Smooth muscle cell of the brain vasculature (primary cell): ENCODE measurements around the gene NOX5.

Experiments
- DNase-seq: peaks from one replicate; pipeline ENCODE4 v3.0.0-alpha.2; 2012; ENCODE audit warnings: low read depth, low spot score

Gene NOX5

DNA sequence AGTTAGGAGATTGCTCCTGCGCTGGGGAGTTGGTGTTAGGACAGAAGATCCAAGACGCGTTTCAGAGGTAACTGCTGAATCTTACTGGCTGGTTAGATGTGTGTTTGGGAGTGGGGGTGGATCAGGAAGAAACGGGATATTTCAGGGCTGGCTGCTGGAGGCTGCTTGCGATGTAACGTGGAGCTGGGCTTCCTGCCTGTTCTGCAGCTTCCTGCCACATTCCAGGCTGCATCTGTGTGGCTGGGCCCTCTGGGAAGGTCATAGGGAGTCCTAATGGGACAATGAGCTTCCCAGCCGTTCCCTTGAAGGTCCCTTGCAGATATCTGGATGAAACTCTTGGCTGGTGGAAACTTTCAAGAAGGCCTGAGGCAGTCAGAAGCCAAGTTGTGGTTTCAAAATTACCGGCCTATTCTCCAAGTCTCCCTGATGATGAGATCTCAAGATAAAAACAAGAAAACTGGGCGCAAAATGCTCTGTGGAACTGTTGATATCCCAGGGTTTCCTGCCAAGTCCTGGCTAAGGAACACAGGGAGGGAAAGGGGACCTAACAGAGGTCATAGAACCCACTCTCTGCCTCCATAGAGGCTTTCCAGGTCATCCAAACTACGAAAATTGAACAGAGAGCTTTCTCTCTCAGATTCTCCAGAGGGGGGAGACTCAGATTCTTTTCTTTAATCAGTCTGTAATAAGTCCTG, 67.0 kb downstream of the NOX5 start:
- DNase-seq: no peak

DNA sequence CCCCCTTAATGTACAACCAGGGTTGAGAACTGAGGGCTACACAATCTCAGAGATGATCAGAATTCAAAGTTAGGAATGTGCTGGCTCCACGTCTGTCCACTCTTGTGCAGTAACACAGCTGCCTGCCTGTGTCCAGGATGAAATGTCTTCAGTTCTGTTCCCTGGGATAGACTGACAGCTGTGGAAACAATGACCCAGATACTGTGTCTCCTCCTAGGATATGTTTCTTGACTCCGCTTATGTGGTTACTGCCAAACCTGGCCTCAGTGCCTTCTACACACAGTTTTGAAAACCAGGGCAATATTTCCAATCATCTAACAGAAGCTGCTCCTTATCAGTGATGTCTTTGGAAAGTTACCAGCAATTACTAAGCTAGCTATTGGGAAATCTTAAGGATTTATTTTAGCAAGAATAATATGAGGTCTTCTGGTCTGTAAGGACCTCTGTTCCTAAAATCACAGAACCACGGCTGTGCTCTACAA, 67.6 kb downstream of the NOX5 start:
- DNase-seq: no peak

DNA sequence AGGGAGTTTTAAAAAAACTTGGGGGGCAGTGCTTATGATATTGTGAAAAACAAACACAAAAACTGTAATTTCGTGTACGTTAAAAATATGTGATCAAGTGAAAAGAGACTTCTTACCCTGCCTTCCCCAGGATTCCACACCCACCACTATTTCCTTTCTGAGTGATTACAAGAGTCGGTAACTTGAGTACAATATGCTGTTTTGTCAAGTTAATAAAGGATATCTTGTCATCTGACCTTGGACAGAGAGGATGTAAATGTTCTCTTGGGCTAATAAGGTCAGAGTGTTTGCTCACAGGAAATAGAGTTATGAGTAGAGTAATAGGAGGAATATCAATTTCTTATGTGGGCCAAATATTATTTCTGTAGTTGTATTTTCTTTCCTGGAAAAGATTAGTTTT, 68.1 kb downstream of the NOX5 start:
- DNase-seq: no peak

DNA sequence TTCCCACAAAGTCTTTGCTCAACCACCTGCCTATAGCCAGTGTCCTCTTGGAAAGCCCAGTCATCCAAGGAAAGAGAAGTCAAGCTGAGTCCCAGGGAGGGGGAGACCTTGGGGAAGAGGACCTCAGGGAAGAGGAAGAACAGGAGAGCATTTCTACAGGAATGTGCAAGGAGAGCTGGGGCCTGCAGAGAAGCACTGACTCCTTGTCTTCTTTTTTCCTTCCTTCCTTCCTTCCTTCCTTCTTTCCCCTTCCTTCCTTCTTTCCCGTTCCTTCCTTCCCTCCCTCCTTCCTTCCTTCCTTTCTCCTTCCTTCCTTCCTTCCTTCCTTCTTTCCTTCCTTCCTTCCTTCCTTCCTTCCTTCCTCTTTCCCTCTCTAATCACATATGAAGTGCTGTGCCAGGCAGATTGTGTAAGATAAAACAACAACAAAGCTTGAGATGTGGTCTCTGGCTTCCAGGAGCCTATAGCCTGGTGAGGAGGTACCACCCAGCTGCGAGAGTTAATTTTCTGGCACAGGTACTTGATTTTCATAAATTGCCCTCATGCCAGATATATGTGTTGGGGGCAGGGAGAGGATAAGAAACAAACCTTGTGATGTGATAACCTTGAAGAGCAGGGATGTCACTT, 70.0 kb downstream of the NOX5 start:
- DNase-seq: no peak

DNA sequence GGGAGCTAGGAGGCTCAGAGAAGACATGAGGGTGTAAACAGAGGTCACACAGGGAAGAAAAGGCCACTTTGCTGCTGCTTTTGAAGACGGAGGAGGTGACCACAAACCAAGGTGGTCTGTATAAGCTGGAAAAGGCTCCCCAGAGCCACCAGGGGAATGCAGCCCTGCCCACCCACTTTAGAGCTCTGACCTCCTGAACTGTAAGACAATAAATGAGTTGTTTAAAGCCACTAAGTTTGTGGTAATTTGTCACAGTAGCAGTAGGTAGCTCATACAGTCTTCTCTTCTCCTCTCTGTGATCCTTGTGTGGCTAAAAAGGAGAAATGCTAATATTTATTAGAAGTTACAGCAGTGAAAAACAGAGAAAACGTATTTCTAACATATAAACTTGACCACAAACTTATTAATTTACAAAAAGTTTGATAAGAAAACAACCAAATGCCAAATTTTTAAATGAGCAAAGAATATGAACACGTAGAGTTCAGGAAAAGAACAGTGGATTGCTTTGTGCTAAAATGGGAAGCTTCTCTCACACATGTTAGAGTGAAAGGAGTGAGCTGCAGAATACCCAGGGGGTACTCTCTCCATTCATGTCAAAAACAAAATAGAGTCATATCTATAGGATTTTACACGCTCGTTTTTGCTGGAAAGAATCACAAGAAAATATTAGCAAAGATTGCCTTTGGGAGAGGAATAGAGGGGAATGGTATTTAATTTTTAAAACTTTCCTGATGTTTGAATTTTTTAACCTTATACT, 71.0 kb downstream of the NOX5 start:
- no peak for DNase-seq

DNA sequence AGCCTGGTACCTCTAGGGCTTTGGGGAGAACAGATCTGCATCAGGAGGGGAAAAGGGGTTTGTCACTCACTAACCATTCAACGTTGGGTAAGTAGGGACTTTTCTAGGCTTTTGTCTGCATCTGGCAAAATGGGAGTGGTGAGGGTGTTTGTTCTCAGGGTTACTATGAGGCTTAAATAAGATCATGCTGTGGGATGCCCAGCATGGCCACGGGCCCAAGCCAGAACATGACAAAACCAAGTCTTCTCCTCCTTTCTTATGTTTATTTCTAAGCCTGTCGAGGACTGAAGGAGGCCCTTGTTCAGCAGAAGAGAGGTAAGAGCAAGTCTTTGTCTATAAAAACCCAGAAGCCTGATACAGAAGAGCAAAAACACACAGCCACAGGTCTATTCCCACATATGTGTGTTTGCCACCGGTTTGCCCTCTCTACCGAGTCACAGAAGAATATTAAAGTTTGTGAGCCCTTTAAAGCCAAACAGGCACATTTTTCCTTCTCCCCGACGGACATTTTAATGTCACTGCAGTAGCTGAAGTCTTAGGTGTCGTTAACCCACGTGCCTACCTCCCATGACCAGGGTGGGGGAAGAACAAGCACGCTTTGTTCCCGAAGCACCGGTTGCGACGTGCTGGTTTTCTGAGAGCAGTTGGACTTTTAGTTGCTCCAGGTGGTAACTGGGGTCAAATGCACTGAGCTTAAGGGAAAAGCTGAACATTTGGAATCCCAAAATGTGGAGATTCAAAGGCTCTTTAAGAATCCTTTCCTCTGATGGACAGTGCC, 72.1 kb downstream of the NOX5 start:
- no peak for DNase-seq

DNA sequence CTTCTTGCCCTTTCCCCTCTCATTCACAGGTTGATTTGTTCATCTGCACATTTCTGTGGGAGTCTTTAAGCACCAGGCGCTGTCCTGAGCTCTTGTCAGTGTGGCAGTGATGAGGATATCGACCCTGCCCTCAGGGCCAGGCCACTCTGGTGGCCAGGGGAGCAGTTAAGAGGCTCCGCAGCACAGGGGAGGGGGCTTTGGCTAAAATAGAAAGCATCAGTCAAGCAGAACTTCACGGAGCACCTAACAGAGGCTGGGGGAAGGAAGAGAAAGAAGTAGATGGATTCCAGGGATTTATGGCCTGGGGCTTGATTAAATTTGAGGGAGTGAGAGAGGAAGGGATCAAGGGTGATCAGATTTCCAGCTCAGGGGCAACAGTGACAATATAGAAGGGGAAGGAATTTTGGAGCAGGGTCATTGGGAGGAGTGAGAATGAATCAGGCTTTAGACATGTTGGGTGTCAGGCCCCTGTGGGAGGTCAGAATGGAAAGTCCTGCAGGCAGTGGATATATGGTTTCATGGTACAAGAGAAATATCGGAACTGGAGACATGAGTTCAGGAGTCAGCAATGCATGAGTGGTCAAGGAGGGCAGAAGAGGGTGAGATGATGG, 73.0 kb downstream of the NOX5 start:
- DNase-seq: no peak

DNA sequence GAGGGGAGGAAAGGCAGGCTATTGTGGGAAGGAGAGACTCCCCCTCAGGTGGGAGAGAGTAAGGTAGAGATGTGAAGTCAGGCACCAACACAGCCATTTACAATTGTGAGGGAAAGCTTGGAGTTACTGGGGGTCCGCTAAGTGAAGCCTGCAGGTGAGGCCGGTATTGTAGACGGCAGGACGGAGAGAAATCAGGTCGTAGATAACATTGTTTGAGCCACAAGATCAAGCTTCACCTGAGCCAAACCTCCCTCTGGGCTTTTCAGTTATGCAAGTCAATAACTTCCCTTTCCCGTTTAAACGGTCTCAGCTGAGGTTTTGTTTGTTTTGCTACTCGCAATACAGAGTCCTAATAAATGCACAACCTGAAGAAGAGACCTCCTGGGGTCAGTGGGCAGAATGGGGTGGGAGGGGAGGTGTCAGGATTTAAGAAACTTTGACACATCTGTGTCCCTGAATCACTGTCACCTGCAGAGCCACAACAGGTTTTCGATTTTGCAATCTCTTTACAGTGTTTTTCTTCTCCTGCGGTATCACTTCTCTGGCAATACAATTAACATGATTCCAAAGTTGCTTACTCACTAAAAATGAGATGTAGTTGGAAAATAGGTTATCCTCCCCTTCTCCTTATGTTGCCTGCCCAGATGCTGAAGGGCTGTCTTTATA, 73.9 kb downstream of the NOX5 start:
- no peak for DNase-seq

DNA sequence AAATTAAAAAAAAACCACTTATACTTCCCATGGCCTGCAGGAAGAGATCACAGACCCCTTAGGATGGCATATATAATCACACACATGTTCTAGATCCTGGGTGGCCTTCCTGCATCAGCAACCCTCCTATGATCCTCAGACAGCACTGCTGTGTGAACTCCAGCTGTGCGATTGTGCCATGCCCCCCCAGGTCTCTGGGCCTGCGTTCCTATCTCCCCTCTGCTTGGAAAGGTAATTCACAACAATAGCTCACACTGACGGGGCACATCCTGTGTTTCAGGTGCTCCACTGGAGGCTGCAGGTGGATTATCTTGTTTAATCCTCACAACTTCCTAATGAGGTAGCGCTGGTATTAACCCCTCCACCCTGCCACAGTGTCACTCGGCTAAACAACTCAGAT, 74.8 kb downstream of the NOX5 start:
- no peak for DNase-seq

DNA sequence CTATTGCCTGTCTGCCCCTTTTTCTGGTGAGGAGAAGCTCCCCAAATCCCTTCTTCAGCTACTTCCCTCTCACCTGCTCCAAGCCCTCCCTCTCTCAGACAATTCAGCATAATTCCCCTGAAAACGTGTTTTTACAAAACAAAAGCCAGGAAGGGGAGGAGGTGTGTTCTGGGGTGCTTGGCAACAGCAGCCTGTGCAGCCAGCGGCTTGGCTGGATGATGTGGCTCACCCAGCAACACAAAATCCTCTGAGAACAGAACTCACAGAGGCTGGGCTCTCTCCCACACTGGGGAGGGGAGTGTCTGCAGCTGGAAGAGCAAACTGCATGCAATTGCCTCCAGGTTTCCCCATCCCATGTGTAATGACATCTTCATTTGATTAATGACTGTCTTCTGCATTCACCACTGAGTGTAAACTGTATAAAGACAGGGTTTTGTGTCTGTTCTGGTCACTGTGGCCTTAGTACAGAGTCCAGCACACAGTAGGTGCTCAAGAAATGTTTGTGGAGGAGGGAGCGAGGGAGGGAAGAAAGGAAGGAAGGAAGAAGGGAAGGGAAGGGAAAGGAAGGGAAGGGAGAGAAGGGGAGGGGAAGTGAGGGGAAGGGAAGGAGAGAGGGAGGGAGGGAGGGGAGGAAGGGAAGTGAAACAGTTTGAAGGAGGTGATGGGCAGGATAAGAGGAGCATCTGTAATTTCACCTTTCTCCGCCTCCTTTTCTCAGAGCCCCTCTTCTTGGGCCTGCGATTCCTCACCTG, 75.9 kb downstream of the NOX5 start:
- no peak for DNase-seq

DNA sequence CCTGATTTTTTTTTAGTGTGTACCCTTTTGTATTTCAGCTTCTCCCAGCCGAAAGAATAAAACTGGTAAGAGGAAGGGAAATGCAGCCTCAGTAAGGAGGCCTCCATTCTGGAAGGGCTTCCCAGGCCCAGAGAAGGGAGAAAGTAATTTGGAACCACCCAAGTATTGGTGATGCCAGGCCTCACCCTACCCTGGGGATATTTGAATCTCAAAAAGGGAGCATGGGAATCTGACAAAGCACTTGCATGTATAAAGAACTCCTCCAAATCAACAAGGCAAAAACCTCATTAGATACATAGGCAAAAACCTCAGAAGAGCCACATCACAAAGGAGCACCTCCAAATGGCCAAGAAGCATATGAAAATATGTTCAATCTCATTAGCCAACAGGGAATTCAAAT, 77.2 kb downstream of the NOX5 start:
- no peak for DNase-seq

DNA sequence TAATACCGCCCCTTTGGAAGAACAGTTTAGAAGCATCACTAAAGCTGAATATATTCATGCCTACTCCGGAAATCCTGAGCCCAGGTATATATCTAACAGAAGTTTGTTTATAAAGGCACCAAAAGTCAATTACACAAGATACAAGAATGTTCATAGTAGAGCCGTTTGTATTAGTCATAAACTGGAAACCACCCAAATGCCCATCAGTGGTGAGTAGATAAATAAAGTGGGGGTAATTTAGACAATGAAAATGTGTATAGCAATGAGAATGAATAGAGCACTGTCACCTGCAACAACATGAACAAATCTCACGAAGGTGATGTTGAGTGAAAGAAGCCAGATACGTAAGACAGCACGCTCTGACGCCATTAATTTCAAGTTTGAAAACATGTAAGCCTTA, 77.7 kb downstream of the NOX5 start:
- no peak for DNase-seq

DNA sequence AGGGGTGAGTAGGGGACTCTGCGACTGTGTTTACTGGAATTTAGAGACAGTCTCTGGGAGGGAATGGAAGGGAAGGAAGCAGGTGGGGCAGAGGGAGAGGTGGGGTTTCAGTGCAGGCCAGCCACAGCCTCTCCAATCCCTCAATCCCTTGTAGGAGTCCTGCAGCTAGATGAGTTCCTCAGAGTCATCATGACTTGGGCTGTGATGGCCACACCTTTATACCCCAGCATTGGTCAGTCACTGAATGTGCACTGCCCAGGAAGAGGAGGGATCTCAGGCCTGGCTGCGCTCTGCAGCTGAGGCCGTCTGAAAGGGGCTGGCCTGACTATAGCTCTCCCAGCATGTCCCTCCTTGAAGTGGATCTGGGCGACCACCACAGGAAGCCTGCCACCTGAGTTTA, 78.6 kb downstream of the NOX5 start:
- DNase-seq: no peak

DNA sequence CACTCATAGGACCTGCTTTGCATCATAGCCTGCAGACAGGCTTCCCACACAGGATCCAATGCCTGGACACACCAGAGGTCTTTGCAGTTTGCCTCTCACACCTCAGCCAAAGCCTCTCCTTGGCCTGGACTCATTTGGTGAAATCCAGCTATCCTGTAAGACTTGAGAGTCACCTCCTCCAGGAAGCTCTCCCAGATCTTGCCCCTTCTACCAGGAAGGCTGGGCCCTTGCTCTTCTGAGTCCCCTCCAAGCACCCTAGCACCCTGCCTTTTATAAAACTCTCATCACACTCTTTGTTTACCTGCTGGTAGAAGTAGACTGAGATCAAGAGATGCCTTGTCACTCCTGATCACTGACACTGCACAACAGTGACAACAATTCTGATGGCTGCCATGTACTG, 79.1 kb downstream of the NOX5 start:
- DNase-seq: no peak

DNA sequence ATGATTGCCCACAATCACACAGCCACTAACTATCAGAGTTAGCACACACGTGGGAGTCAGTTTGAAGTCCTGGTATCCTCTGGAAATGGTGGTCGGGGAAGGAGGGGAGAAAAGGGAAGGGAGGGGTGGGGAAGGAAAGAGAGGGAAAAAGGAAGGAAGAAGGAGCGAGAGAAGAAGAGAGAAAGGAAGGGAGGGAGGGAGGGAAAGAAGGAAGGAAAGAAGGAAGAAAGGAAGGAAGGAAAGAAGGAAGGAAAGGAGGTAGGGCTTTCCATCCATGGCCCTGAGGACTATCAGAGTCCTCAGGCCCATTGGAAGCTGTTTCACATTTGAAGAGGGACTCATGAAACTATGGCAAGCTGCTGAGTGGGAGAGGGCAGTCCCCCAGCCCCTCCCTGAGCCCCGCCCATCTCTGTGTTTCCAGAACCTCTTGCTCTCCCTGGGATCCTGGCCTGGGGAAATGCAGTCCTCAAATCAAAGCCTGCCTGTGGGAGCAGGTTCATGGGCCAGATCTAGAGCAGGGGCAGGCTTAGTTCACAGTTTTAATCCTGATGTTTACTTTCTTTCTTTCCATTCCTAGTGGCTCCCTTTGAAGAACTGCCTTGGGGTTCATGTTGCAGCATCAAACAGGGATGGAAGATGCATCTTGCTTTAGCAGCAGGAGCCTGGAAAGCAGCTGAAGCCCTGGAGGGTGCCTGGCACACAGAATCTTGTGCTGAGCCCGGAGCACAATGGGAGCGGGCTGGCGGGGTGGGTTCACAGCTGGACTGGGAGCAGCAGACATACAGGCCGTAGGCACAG, 79.8 kb downstream of the NOX5 start:
- no peak for DNase-seq

DNA sequence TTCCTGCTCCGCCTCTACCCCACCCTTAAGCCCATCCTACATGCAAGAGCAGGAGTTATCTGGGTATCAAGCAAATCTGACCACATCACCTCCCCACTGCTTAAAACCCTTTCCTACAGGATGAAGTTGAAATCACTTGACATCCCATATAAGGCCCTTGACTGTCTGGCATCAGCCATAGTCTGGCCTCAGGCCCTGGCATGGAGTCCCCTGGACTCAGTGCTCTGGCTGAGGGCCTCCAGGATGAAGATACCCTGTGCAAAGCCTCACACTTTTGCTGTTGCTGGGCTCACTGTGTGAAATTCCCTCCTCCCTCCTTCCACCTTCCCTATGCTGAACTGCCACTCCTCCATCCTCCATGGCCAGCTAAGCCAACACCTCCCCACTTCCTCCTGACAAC, 80.8 kb downstream of the NOX5 start:
- DNase-seq: no peak

DNA sequence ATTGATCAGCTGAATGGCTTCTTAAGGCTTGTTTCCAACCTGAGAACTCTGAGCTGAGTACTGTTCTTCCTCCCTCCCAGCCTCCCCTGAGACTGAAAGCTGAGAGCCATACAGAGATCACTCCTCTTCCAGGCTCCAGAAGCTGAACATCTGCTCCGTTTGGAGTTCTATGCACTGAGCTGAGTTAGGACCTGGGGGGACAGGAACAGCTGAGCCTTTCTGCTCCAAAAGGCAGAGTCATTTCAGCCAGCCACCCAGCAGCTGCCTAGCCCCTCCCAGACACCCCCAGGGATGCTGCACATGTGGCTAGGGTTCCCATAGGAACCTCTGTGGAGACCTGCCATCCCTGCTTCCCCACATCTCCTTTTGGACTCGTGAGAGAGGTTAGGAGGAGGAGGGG, 81.7 kb downstream of the NOX5 start:
- no peak for DNase-seq

DNA sequence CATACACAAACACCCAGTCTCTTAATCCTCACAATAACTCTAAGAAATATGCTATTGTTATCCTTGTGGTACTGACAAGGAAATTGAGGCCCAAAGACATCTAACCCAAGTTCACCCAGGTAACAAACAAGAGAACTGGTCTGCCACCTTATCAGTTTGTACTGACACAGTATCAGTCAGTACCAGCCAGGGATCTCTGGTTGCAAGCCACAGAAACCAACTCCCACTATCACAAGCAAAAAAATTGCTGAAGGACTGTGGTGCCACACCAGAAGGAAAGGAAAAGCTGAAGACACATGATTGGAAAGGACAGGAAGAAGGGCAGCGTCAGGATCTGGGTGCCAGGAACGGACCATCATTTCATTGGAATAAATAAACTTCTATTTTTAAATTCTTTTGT, 82.1 kb downstream of the NOX5 start:
- no peak for DNase-seq

DNA sequence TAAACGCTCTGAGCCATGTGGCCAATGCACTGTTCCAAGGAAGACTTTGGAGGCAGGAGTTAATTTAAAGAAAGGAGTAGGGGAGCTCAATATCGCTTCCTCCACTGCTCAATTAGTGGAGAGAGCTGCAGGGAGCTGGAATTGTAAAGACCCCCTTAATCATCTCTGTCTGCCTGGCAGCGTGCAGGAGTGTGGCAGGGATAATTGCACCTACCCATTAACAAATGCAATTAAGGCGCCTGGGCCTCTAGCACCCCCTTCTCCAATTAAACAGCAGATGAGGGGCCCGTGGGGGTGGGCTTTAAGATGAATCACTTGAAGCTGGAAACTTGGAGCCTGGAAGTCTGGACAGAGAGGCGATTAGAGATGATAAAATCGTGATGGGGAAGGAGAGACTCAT, 84.3 kb downstream of the NOX5 start:
- DNase-seq: no peak

DNA sequence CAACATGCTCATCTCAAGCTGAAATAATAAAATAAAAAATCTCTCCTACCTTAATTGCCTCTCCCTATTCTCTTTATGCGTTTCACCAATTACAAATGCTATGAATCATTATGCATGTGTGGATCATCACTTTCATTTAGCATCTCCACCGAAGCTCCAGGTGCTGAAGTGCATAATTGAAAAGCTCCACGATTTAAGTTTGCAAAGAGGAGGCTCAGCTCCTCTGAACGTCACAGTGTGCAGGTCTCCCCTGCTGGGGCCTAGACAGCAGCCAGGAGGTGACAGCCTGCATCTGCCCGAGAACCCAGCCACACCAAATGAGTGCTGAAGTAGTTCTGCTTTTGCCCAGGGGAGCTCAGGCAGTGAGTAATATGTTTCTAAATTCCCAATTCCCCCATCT, 85.4 kb downstream of the NOX5 start:
- DNase-seq: no peak
